ENCODE data around the gene GATAD1.
"Not testable (repeated sequence)": the region's sequence is repeated elsewhere in the genome, so short reads cannot be mapped to it uniquely, and the experiment has no call there.

GATAD1 gene

DNA sequence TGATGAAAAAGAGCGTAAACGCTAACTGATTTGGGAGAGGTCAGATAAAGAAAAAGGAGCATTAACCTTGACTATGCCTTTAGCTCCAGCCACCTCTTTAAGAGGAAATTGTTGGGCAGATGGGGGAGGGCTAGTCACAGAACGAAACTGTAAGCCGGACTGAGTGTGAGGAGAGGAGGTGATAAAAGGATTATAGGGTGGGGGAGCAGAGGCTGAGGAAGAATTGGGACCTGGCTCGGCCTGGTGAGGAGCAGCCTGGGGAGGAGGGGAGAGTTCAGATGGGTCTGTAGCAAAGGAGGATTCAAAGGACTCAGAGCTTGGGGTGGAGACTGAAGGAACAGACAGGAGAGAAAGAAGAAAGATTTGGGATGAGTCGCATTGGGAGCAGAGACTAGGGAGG is 36.3 kb downstream of the GATAD1 start:
- DNase-seq (ENCODE audit: low read depth in 2 of 2): not testable (repeated sequence)

DNA sequence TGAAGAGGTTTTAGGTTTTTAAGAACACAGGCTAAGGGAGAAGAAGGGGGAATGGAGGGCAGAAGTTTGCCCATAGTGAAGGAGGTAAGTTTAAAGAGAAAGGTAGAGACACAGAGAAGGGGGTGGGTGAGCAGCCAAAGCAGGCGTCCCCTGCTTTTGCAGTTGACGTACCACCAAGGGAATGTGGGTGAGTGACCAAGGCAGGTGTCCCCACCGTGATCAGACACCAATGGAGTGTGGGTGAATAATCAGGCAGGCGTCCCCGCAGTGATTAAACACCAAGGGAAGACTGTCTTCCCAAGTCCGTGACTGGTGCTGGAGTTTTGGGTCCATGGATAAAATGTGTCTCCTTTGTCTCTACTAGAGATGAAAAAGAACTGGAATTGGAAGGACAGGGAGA is 36.9 kb downstream of the GATAD1 start:
- DNase-seq (ENCODE audit: low read depth in 2 of 2): not testable (repeated sequence)

DNA sequence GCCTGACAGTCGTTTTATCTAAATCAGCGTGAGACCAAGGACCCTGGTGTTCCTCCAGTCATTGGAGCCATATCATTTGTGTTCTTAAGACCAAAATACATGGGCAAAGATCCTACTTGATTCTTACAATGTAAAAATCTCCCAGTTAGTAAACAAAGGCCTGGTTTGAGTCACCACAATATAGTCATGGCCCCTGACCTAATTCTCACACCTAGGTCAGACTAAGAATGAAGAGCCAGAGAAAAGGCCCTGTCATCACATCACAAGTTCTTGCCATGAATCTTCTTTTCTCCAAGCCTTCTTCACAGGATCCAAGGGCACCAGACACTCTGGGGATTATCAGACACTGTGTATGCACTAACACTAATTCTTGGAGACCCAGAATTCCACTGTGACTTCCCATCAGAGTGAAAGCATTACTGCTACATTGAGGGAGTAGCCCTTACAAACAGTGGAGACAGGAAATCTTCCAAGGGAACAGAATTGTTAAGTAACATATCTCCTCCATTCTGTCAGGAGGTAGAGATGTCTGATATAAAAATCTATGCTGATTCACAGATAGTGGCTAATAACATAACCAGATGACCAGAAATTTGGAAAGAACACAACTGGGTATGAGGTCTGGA is 38.1 kb downstream of the GATAD1 start:
- no peak for DNase-seq (ENCODE audit: low read depth in 2 of 2)

DNA sequence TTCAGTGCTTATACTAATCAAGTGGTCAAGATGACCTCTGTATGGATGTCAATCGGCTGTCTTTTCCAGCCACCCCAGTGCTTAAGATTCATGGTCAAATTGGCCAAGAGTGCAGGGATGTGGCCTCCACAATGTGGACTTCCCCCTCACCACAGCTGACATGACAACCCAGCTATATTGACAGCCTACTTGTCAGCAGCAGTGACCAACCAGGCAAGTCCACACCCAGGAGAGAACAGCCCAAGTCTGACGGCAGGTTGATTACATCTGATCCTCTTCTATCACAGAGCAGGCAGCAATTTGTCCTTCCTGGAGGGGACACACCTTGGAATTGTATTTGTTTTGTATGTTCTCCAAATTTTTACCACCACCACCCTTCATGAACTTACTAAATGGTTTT is 38.7 kb downstream of the GATAD1 start:
- no peak for DNase-seq (ENCODE audit: low read depth in 2 of 2)

DNA sequence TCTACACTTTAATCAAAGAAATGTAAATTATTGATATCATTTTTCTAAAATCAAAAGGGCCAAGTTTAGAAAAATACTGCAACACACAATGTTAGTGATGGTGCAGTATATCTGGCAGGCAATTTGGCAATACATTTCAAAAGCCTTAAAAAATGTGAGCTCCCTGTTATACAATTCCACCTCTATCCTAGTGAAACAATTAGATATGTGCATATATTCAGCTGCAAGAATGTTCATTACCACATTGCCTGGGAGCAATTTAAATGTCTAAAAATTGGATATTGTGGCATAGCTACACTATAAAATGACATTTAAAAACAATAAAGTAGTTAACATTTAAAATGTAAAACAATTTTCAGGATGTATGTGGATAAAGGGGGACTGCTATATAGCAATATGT is 40.5 kb downstream of the GATAD1 start:
- no peak for DNase-seq (ENCODE audit: low read depth in 2 of 2)

DNA sequence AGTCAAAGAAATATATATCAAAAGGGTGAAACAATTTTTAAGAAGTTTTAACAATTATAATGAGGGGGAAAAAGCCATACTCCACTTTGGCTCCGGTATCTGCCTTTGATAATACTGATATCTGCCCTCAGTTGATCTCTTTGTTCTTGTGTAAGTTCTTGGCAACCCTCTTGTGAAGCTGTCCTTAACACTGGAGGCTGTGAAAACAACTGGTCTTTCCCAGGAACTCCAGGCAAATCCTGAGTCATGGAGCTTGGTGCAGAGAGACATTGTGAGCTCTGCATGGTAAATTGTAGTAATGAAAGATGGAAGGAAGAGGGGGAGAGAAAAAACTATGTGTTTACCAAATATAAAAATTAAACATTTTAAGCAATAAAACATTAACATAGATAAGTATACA is 42.4 kb downstream of the GATAD1 start:
- no peak for DNase-seq (ENCODE audit: low read depth in 2 of 2)

DNA sequence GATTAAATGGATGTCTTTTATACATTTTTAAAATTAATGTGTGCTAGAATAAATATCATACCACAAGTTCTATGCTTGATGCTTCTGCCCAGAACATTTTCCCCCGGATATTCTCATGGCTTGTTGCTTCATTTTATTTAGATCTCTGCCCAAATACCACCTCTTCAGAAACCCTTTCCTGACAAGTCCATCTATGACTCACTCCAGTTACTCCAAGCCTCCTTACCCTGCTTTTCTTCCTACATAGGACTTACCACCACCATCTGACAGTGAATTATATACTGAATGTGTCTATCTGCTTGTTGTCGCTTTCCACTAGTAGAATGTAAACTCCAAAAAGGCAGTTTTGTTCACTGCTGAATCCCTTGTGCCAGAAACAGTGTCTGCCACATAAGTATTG is 49.6 kb downstream of the GATAD1 start:
- no peak for DNase-seq (ENCODE audit: low read depth in 2 of 2)

DNA sequence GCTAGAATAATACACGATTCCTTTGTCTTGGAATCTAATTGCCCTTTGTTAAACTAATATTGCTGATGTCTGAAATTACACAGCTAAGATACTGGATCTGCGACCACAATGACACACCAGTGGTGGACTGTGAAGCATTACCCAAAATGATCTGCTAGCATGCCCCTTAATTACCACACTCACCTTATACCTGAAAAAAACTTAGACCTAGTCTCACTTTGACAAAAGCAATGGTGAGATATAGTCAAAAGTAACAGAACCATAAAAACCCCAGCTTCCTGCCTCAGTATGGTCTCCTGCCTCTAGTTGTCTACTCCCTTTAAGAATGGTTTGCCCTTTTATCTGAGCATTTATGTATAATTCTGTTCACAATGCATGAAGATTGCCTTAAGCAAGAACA is 51.3 kb downstream of the GATAD1 start:
- no peak for DNase-seq (ENCODE audit: low read depth in 2 of 2)

DNA sequence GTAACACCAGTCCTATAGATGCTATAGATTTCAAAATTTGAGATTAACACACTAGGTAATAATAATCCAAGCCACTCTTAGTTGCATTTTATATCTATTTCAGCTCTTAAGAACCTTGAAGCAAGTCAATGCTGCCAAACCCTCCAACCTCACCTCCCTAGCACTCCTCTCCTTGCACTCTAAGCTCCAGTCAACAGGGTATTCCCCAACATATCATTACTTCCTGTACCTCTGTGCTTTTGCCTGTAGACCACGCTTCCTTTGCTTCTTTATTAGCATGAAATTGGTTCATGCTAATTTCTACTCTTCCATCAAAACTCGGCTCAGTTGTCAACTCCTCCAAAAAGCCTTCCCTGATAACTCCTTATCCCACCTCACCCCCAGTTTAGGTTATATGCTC is 56.5 kb downstream of the GATAD1 start:
- no peak for DNase-seq (ENCODE audit: low read depth in 2 of 2)

DNA sequence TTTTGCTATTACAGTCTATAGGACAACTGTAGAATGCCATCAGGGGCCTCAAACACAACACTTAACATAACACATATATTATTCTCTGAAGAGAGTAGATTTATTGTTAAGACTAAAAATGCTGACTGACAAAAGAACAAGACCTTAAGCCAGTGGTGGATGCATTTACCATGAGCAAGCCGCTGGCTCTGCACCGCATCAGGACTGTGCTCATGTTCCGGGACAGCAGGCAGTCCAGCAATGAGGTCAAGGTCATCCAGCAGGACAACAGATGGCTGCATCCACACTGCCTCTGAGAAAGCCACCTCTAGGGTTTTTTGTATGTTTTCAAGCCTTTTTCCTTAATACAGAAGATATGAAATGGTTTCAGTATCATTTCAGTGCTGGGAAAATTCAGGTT is 57.3 kb downstream of the GATAD1 start:
- DNase-seq (ENCODE audit: low read depth in 2 of 2): no peak

DNA sequence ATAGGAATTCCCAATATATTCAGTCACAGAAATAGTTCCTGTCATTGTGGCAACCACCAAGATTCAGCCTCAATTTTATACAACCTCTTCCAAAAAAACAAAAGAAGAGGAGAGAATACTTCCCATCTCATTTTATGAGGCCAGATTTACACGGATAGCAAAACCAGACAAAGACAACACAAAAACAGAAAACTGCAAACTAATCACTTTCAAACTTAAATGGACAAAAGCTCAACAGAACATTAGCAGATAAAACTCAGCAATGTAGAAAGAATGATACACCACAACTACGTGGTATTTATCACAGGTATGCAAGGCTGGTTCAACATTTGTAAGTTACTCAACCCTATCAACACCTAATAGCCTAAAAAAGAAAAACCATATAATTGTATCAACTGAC is 59.1 kb downstream of the GATAD1 start:
- DNase-seq (ENCODE audit: low read depth in 2 of 2): no peak

DNA sequence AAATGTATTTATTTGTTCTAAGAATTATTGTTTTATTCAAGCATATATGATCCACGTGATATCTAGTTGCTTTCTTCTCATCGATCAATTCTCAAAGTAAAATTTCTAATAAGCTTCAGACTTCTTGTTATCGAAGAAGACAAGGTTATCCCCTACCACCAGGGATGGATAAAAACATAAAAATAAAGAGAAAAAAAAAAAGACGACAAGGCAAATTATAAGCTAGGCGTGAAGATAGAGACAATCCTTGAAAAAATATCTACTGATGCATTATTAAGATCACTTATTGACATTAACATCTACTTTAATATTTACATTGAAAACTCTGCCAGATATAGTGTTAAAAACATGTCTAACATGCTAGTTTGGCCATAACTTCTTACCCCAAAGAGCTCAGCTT is 61.7 kb downstream of the GATAD1 start:
- no peak for DNase-seq (ENCODE audit: low read depth in 2 of 2)
